MM.1S (cell line): ENCODE measurements around the gene CLDN20.

Experiments
- DNase-seq: peaks from one replicate; pipeline ENCODE4 v3.0.0-alpha.2; 2015
- H2AFZ ChIP-seq: fragments of 300-600 bp; sonication (generic); 2 replicates; pipeline ENCODE4 v1.6.0; 2016; ENCODE audit warnings: antibody characterized with exemption, low read length
- H3F3A ChIP-seq: fragments of 300-600 bp; sonication (generic); 2 replicates; pipeline ENCODE4 v1.6.1; 2016; ENCODE audit warnings: mild to moderate bottlenecking, antibody characterized with exemption, low read length, moderate library complexity, mixed read lengths; ENCODE audit not compliant: insufficient read depth
- H3K27ac ChIP-seq: fragments of 300-600 bp; sonication (generic); 2 replicates; pipeline ENCODE4 v1.5.1; 2016; ENCODE audit warnings: mild to moderate bottlenecking, low read length
- H3K27me3 ChIP-seq: fragments of 300-600 bp; sonication (generic); replicated peaks from 2 replicates; pipeline ENCODE4 v1.6.0; 2016; ENCODE audit warnings: low read length; ENCODE audit not compliant: insufficient read depth
- H3K36me3 ChIP-seq: fragments of 300-600 bp; sonication (generic); replicated peaks from 2 replicates; pipeline ENCODE4 v1.6.1; 2016; ENCODE audit warnings: mild to moderate bottlenecking, low read length, mixed read lengths; ENCODE audit not compliant: insufficient read depth
- H3K4me1 ChIP-seq: fragments of 300-600 bp; sonication (generic); 2 replicates; pipeline ENCODE4 v1.6.1; 2016; ENCODE audit warnings: low read length, mixed read lengths
- H3K4me2 ChIP-seq: fragments of 300-600 bp; sonication (generic); 2 replicates; pipeline ENCODE4 v1.6.0; 2016; ENCODE audit warnings: low read depth, low read length
- H3K4me3 ChIP-seq: fragments of 300-600 bp; sonication (generic); 2 replicates; pipeline ENCODE4 v1.5.1; 2016; ENCODE audit warnings: low read length, mixed read lengths
- H3K79me2 ChIP-seq: fragments of 300-600 bp; sonication (generic); 2 replicates; pipeline ENCODE4 v1.6.1; 2016; ENCODE audit warnings: mixed run types, low read length, mixed read lengths
- H3K9ac ChIP-seq: fragments of 300-600 bp; sonication (generic); 2 replicates; pipeline ENCODE4 v1.6.1; 2016; ENCODE audit warnings: low read length, mixed read lengths
- H3K9me2 ChIP-seq: fragments of 300-600 bp; sonication (generic); replicated peaks from 2 replicates; pipeline ENCODE4 v1.6.1; 2016; ENCODE audit warnings: mild to moderate bottlenecking, low read length, mixed read lengths; ENCODE audit not compliant: insufficient read depth
- H3K9me3 ChIP-seq: fragments of 300-600 bp; sonication (generic); replicated peaks from 2 replicates; pipeline ENCODE4 v1.6.1; 2016; ENCODE audit warnings: mild to moderate bottlenecking, low read length, mixed read lengths; ENCODE audit not compliant: insufficient read depth
- H4K20me1 ChIP-seq: fragments of 300-600 bp; sonication (generic); 2 replicates; pipeline ENCODE4 v1.6.1; 2016; ENCODE audit warnings: mild to moderate bottlenecking, low read length, moderate library complexity, mixed read lengths; ENCODE audit not compliant: insufficient read depth
- EZH2 ChIP-seq: fragments of 300-600 bp; sonication (generic); optimal IDR thresholded peaks from 2 replicates; pipeline ENCODE3; 2017; ENCODE audit warnings: low read depth, mild to moderate bottlenecking, antibody characterized with exemption, low read length, mixed read lengths
- EZH2phosphoT487 ChIP-seq: fragments of 300-600 bp; sonication (generic); IDR thresholded peaks from 2 replicates; pipeline ENCODE4 v1.6.1; 2018; ENCODE audit warnings: antibody characterized with exemption, low read length
- TF ChIP-seq, protein P1 (sequence below): fragments of 300-600 bp; sonication (generic); IDR thresholded peaks from 2 replicates; pipeline ENCODE4 v1.5.1; 2016; ENCODE audit warnings: antibody characterized with exemption, low read length, mixed read lengths

Gene CLDN20

DNA sequence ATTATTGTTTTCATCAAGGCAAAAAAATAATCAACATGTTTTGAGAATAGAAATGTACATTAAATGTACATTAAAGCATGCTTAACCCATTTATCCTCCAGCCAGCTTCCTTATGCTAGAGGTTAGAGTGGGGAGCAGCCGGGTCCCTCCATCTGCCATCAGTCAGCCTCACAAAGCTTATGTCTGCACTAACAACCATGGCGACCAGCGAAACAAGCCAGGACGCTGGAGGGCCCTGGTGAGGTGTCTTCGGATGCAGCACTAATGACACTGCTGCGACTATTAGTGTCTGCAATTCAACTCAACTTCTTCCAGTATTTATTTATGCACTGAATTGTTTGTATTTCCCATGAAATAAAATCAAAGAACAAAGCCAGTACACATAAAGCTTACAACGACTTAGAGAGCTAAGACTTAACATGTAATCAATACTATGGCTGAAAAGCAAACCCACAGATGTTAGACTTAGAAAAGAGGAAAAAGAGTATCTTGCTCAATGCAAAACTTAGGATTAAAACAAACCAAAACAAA lies 6.8 kb downstream of the CLDN20 start:
- H2AFZ ChIP-seq: no peak overlapping the region

DNA sequence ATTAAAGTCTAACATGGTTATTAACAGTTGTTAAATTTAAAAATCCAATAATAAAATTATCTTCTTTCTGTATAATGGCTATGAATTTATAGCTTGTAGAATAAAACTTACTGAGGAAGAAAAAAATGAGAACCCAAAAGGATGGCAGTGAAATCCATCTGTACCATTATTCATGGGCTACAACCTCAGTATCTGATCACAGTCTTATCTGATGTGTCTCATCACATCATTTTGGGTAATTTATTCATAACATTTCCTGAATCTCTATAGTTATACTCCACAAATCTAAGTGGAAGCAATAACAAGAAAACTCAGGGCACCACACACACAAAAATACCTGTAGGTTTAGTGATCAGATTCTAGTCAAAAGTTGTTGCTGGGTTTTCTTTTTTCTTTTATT lies 7.3 kb downstream of the CLDN20 start:
- H3K4me1 ChIP-seq: no peaks in the 10 kb centered on the region
- no peaks in the 10 kb centered on the region for H4K20me1 ChIP-seq
- H3K4me3 ChIP-seq: no peak overlapping the region
- TF ChIP-seq EZH2 (no peak), EZH2phosphoT487 (no peak)
- TF ChIP-seq, protein P1, sequence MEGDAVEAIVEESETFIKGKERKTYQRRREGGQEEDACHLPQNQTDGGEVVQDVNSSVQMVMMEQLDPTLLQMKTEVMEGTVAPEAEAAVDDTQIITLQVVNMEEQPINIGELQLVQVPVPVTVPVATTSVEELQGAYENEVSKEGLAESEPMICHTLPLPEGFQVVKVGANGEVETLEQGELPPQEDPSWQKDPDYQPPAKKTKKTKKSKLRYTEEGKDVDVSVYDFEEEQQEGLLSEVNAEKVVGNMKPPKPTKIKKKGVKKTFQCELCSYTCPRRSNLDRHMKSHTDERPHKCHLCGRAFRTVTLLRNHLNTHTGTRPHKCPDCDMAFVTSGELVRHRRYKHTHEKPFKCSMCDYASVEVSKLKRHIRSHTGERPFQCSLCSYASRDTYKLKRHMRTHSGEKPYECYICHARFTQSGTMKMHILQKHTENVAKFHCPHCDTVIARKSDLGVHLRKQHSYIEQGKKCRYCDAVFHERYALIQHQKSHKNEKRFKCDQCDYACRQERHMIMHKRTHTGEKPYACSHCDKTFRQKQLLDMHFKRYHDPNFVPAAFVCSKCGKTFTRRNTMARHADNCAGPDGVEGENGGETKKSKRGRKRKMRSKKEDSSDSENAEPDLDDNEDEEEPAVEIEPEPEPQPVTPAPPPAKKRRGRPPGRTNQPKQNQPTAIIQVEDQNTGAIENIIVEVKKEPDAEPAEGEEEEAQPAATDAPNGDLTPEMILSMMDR: no peak
- H2AFZ ChIP-seq: no peak overlapping the region
- no peak overlapping the region for H3K27ac ChIP-seq
- no peak for DNase-seq
- H3K36me3 ChIP-seq: no peaks in the 10 kb centered on the region
- no peak overlapping the region for H3K9ac ChIP-seq
- H3K79me2 ChIP-seq: no peaks in the 10 kb centered on the region
- H3K4me2 ChIP-seq: no peak overlapping the region
- no peaks in the 10 kb centered on the region for H3K9me3 ChIP-seq
- H3K9me2 ChIP-seq: no peaks in the 10 kb centered on the region
- H3K27me3 ChIP-seq: no peaks in the 10 kb centered on the region
- H3F3A ChIP-seq: no peaks in the 10 kb centered on the region

More for the DNA sequence above, 6.8 kb downstream of the CLDN20 start:
- Histone ChIP-seq H3K4me2 (no peak overlapping the region), H3K4me3 (no peak overlapping the region), H3K27ac (no peak overlapping the region), H4K20me1 (no peaks in the 10 kb centered on the region), H3K9ac (no peak overlapping the region), H3K4me1 (no peaks in the 10 kb centered on the region), H3K27me3 (no peaks in the 10 kb centered on the region), H3K36me3 (no peaks in the 10 kb centered on the region), H3K79me2 (no peaks in the 10 kb centered on the region), H3K9me2 (no peaks in the 10 kb centered on the region), H3F3A (no peaks in the 10 kb centered on the region), H3K9me3 (no peaks in the 10 kb centered on the region)
- TF ChIP-seq EZH2phosphoT487: no peak
- TF ChIP-seq, protein P1: no peak
- TF ChIP-seq EZH2: no peak
- DNase-seq: no peak

DNA sequence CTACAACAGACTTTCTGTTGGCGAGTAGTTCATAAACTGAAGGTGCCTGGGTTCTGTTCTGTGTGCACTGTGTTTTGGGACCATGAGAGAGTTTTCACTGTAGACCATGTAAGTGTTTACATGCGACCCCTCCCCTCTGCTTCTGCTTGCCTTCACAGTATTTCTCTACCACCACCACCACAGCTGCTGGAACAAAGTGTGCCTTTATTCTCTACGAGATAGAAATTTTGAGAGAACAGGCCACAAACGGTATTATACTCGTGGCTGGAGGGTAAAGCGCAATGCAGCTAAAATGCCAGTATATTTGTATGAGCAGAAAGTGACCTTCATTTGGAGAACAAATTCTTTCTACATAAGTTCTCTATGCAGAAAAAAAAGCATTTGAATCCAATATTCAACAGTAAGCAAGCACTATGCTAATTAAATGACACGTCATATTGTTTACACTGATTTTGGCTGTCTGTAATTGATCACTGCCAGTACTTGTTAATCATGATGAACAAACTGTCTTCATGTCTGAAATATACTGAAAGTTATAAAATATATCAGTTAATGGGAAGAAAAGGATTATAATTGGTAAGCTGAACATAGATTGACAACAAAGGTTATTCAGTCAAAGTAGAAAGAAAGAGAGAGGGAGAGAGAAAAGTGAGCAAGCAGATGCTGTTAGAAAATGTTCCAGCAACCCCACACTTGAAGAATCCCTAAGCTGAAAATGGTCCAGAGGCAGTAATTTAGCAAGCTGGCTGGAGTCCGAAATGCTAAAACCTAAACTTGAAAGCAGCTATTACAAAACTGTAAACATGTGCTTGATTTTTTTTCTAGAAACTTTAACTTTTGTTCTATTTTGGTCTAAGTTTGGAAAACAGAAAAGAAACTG lies 8.8 kb downstream of the CLDN20 start:
- Histone ChIP-seq H3K4me3 (no peak overlapping the region), H3F3A (no peaks in the 10 kb centered on the region), H3K27ac (no peak overlapping the region), H3K4me1 (no peaks in the 10 kb centered on the region), H3K79me2 (no peaks in the 10 kb centered on the region), H3K9ac (no peak overlapping the region), H3K27me3 (no peaks in the 10 kb centered on the region), H2AFZ (no peak overlapping the region), H3K36me3 (no peaks in the 10 kb centered on the region), H4K20me1 (no peaks in the 10 kb centered on the region), H3K4me2 (no peak overlapping the region), H3K9me3 (no peaks in the 10 kb centered on the region), H3K9me2 (no peaks in the 10 kb centered on the region)
- TF ChIP-seq EZH2phosphoT487: no peak
- TF ChIP-seq, protein P1: no peak
- TF ChIP-seq EZH2: no peak
- DNase-seq: no peak
